Body of pancreas (tissue), 4 donors: ENCODE measurements around the gene TRAPPC11. TPM values are rescaled to one million over a fixed set of nuclear protein-coding genes. Genes with fewer than 3 reads are reported as not detected.

Experiments
- ATAC-seq: fragments of 150-250 bp; one replicate; pipeline ENCODE4 v1.9.1; 2016
- DNase-seq, 4 donors: peaks; one replicate each; pipeline ENCODE4 v3.0.0-alpha.2; 2019
- H3K27ac ChIP-seq, 4 donors: fragments of 200-600 bp; sonication (generic); 1 replicate in 3 of 4; 2 replicates in 1 of 4; pipeline versions ENCODE4 v1.5.1 to v1.6.1; 2016 to 2019; ENCODE audit warnings: mild to moderate bottlenecking in 1 of 4, mixed read lengths in 1 of 4, moderate library complexity in 1 of 4
- H3K27me3 ChIP-seq, 2 donors: fragments of 200-600 bp; sonication (generic); one replicate each; pipeline ENCODE4 v1.6.0; 2016; ENCODE audit warnings: mild to moderate bottlenecking in 1 of 2
- H3K36me3 ChIP-seq, 2 donors: fragments of 200-600 bp; sonication (generic); replicated peaks in 1 of 2; 2 replicates each; pipeline ENCODE4 v1.5.1; 2016; ENCODE audit warnings: low read depth in 2 of 2; ENCODE audit not compliant: insufficient read depth in 1 of 2
- H3K4me1 ChIP-seq: fragments of 200-600 bp; sonication (generic); one replicate; pipeline ENCODE4 v1.6.0; 2016
- H3K4me3 ChIP-seq, 2 donors: fragments of 200-600 bp; sonication (generic); 1 replicate in 1 of 2; 2 replicates in 1 of 2; pipeline ENCODE4 v1.5.1; 2016 to 2019
- H3K9me3 ChIP-seq, 3 donors: fragments of 200-600 bp; sonication (generic); 1 replicate in 2 of 3; 2 replicates in 1 of 3; pipeline ENCODE4 v1.5.1; 2016
- CTCF ChIP-seq, 7 experiments: fragments of 450-650 bp in 4 of 7; fragments of 200-600 bp in 3 of 7; sonication (generic) in 3 of 7; IDR thresholded peaks; one replicate each; pipeline ENCODE4 v1.5.1; 2016 to 2019; ENCODE audit warnings: antibody characterized with exemption in 7 of 7
- POLR2A ChIP-seq, 3 donors: fragments of 450-650 bp; IDR thresholded peaks; one replicate each; pipeline ENCODE4 v1.6.1; 2016; ENCODE audit warnings: antibody characterized with exemption in 3 of 3, mild to moderate bottlenecking in 2 of 3
- WGBS, 2 donors: methylation state at CpG; one replicate each; pipeline ENCODE4 v1.1.5; 2017; 5-methylcytosine and 5-hydroxymethylcytosine counted together
- intact Hi-C: fragments of 100-400 bp; cut with DNase I; formaldehyde crosslinking; loops from one replicate; pipeline ENCODE4 v1.15.1; 2023
- total RNA-seq, 2 donors: library from RNA; depleted of rRNA; stranded (reverse); fragments of >200 nt; gene quantifications; one replicate each; pipeline ENCODE4 v1.1.0, GENCODE V29; 2016

The TRAPPC11 gene
- total RNA-seq, 2 donors from 2014 or later: 22.6 to 107 TPM

- no peak for DNase-seq
- ATAC-seq: no peak
- Histone ChIP-seq H3K27me3 (no peaks in the 10 kb centered on the region), H3K4me1 (peaks cover 21% of the 10 kb centered on the region), H3K4me3 (no peak overlapping the region), H3K36me3 (no peaks in the 10 kb centered on the region), H3K9me3 (no peaks in the 10 kb centered on the region), H3K27ac (no peak overlapping the region)
- intact Hi-C loops: no loop called here
- TF ChIP-seq CTCF (IDR thresholded peaks at IDR 0.05): no peak
- no peak for TF ChIP-seq POLR2A (IDR thresholded peaks at IDR 0.05)
- 75 to 83% methylated on average over 3 of the region's 3 CpGs for whole genome bisulfite sequencing, 2 donors
These were observed 19.8 kb upstream of the TRAPPC11 start for GRCh38 chr4:183639291-183639690.

GRCh38 chr4:183645326-183645725, 13.8 kb upstream of the TRAPPC11 start:
- no peak for ATAC-seq
- Histone ChIP-seq H3K4me3 (no peak overlapping the region), H3K9me3 (no peaks in the 10 kb centered on the region), H3K36me3 (peaks cover 10 to 16% of the 10 kb centered on the region in 2 donors), H3K4me1 (no peaks in the 10 kb centered on the region), H3K27ac (no peak overlapping the region), H3K27me3 (no peaks in the 10 kb centered on the region)
- TF ChIP-seq POLR2A (IDR thresholded peaks at IDR 0.05) (no peak), CTCF (IDR thresholded peaks at IDR 0.05) (no peak)
- no peak for DNase-seq
- intact Hi-C loops: no loop called here
- 77 to 85% methylated on average over 7 of the region's 7 CpGs for WGBS, 2 donors

- intact Hi-C loops: no loop called here
- Histone ChIP-seq H3K27me3 (no peaks in the 10 kb centered on the region), H3K36me3 (peaks cover 0 to 3% of the 10 kb centered on the region in 2 donors), H3K27ac (no peak overlapping the region), H3K4me3 (no peak overlapping the region), H3K4me1 (peaks cover 20% of the 10 kb centered on the region), H3K9me3 (no peaks in the 10 kb centered on the region)
- ATAC-seq: no peak
- no peak for DNase-seq
- TF ChIP-seq CTCF (IDR thresholded peaks at IDR 0.05) (no peak), POLR2A (IDR thresholded peaks at IDR 0.05) (no peak)
- WGBS, 2 donors: 34 to 48% methylated on average over 3 of the region's 3 CpGs
These were observed 1.5 kb upstream of the TRAPPC11 start for GRCh38 chr4:183657564-183657963.

GRCh38 chr4:183658362-183659028, 598 bp upstream of the TRAPPC11 start:
- H3K27ac ChIP-seq: peak overlapping the region; percentile 84 to 95 (median 89)
- peaks cover 20% of the 10 kb centered on the region for H3K4me1 ChIP-seq
- TF ChIP-seq POLR2A (IDR thresholded peaks at IDR 0.05) (no peak), CTCF (IDR thresholded peaks at IDR 0.05) (no peak)
- no peaks in the 10 kb centered on the region for H3K27me3 ChIP-seq
- WGBS, 2 donors: 1% methylated on average over 21 to 38 of the region's 39 CpGs
- peak; percentile 22 for ATAC-seq
- peak overlapping the region; percentile 93 to 97 for H3K4me3 ChIP-seq
- intact Hi-C loops: no loop called here
- peaks cover 0 to 2% of the 10 kb centered on the region in 2 donors for H3K36me3 ChIP-seq
- DNase-seq: peak; percentile 14 to 38 (median 26)
- H3K9me3 ChIP-seq: no peaks in the 10 kb centered on the region

GRCh38 chr4:183659872-183660242, 764 bp downstream of the TRAPPC11 start:
- H3K27ac ChIP-seq: peak overlapping the region; percentile 84 to 95 (median 89)

More at GRCh38 chr4:183659872-183660242, 764 bp downstream of the TRAPPC11 start:
- ATAC-seq (no peak), DNase-seq (no peak)
- H3K4me3 ChIP-seq: peak overlapping the region; percentile 93 to 97
- intact Hi-C loops: no loop called here
- H3K27me3 ChIP-seq: no peaks in the 10 kb centered on the region
- TF ChIP-seq POLR2A (IDR thresholded peaks at IDR 0.05): no peak
- TF ChIP-seq CTCF (IDR thresholded peaks at IDR 0.05): no peak
- H3K36me3 ChIP-seq: peaks cover 0 to 2% of the 10 kb centered on the region in 2 donors
- peaks cover 20% of the 10 kb centered on the region for H3K4me1 ChIP-seq
- no peaks in the 10 kb centered on the region for H3K9me3 ChIP-seq
- WGBS, 2 donors: 1 to 3% methylated on average over 10 of the region's 10 CpGs
